Suprapubic skin (tissue), 4 donors: ENCODE results near the gene DUSP16.

ENCODE experiments used
- CTCF ChIP-seq, 2 donors: fragments of 200-600 bp in 1 of 2; fragments of 450-650 bp in 1 of 2; sonication (generic) in 1 of 2; IDR thresholded peaks; one replicate each; pipeline ENCODE4 v1.5.1; 2016 to 2019; ENCODE audit warnings: antibody characterized with exemption in 2 of 2, mild to moderate bottlenecking in 1 of 2, moderate library complexity in 1 of 2
- EP300 ChIP-seq: sonication (generic); formaldehyde crosslinking; IDR thresholded peaks from one replicate; pipeline ENCODE4 v1.6.1; 2017; ENCODE audit warnings: antibody characterized with exemption
- POLR2A ChIP-seq, 2 donors: fragments of 450-650 bp; IDR thresholded peaks; one replicate each; pipeline ENCODE4 v1.6.1; 2017; ENCODE audit warnings: antibody characterized with exemption in 2 of 2, mild to moderate bottlenecking in 2 of 2, moderate library complexity in 2 of 2
- POLR2AphosphoS5 ChIP-seq, 3 donors: sonication (generic); formaldehyde crosslinking; IDR thresholded peaks; one replicate each; pipeline ENCODE4 v1.6.1; 2017; ENCODE audit warnings: antibody characterized with exemption in 3 of 3

- TF ChIP-seq POLR2A (IDR thresholded peaks at IDR 0.05) (no peak), CTCF (IDR thresholded peaks at IDR 0.05) (no peak), POLR2AphosphoS5 (IDR thresholded peaks at IDR 0.05) (no peak), EP300 (no peak)
Measured at GRCh38 chr12:12433203-12433731, 129.4 kb downstream of the DUSP16 start.
